Muscle of back (tissue), 11 donors: ENCODE measurements around the gene RADIL. TPM values are rescaled to one million over a fixed set of nuclear protein-coding genes. Genes with fewer than 3 reads are reported as not detected.

Experiments used
- DNase-seq, 3 donors: peaks; one replicate each; pipeline versions ENCODE4 v3.0.0 to v3.0.0-alpha.2; 2013
- polyA plus RNA-seq, 10 donors: library from polyadenylated mRNA; unstranded; fragments of 120-200 nt; gene quantifications; one replicate each; pipeline ENCODE4 v1.2.1, GENCODE V29; 2013; ENCODE audit not compliant: insufficient read length in 10 of 10

The RADIL gene
- polyA plus RNA-seq, 10 donors, result 2.9 to 6.0 (median 3.7) TPM

DNA sequence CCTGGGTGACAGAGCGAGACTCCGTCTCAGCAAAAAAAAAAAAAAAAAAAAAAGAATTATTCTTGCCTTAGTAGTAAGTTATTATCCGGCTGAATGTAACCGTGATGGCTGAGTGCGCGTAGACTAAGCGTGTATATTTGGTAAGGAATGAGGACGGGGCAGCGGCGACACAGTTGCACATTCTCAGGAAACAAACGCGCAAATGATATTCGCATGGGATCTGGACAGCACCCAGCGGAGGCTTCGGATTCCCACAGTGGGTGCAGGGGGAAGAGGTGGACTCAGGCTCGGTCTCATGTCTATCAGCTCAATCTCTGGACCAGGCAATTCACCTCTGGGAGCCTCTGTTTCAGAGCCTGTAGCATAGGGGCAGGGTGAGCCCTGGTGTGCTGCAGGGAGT, 50.8 kb downstream of the RADIL start:
- no peak for DNase-seq

DNA sequence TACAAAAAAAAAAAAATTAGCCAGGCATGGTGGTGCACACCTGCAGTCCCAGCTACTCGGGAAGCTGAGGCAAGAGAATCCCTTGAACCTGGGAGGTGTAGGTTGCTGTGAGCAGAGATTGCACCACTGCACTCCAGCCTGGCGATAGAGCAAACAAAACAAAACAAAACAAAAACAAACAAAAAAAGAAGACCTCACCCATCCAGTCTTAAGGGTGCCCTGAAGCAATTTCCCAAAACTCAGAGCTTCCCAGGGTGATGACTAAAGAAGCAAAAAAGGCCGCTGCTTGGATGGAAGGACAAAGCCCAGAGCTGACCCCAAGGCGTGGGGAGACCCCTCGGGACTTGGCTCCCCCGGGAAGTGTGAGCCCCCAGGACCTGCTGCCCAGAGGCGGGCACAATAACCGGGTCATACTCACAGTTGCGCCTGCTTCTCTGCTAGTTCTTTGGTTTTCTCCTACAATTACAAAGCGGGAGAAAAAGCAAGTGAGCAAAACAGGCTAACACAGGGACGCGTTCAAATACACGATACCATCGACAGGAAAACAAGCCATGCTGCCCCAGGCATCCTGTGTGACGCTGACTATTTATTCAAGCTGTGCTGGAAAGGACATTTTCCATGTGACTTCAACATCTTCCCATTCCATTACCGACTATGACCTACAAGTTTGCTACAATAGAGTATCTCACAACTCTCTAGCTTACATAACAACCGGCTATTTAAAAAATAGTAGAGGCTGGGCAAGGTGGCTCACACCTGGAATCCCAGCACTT, 51.6 kb downstream of the RADIL start:
- no peak for DNase-seq

DNA sequence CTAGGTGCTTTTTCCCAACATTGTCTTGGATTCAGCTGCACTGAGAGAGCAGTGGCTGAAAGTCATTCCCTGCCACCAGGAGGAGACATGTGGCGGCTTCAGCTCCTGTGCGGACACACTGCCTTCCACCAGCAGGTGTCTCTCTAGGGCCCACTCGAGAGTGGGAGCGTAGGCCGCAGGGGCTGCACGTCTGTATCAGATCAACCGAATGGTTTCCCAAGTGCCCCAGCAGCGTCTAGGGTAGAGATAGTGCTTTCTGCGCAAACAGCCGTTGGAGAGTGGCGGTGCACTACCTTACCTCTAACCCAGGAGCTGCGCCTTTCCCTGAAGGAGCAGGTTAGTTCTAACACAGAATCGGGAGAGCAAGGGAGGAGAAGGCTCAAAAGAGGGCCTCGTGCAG, 53.3 kb downstream of the RADIL start:
- DNase-seq, result peak; percentile 48 to 80 (median 58)

DNA sequence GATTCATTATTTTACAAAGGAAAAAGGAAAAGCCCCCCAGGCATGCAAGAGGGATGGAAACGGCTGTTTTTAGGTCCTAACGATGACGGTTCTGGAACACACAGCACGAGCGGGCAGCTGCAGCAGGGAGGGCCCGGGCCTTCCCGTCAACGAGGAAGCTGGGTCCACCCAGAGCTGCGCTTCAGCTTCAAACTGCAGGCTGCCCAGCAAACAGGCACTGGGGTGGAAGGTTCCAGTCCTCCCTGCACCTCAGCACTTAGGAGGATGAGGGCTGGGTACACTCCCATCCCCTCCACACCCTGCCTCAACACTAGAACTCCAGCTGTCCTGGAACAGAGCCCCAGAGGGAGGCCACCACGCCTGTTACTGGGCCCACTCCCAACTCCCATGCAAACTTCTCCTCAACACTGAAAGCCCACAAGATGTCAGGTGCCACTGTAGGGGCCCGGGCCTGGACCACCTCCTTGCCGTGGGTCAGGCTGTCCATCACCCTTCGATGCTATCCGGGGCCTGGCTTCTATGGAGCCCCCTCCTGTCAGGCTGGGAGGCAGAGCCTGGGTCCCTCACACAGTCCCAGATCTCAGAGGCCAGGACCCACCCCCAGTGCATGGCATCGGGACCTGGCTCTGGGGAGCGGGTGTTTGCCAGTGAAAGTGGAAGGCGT, 54.7 kb downstream of the RADIL start:
- DNase-seq, result no peak

DNA sequence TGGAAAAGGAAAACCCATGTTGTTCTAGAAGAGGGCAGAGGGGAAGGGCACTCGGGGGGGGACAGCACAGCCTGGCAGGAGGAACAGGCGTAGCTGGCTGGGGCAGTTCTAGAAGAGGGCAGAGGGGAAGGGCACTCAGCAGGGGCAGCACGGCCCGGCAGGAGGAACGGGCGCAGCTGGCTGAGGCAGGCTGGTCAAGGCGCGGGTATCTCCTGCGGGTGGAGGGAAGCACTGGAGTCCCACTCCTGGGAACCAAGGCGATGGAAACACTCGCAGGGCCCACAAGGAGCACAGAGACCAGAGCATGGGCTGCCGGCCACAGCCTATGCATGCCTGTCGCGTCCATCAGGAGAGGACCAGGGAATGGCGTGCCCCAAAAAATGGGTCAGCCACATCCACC, 58.4 kb downstream of the RADIL start:
- no peak for DNase-seq

DNA sequence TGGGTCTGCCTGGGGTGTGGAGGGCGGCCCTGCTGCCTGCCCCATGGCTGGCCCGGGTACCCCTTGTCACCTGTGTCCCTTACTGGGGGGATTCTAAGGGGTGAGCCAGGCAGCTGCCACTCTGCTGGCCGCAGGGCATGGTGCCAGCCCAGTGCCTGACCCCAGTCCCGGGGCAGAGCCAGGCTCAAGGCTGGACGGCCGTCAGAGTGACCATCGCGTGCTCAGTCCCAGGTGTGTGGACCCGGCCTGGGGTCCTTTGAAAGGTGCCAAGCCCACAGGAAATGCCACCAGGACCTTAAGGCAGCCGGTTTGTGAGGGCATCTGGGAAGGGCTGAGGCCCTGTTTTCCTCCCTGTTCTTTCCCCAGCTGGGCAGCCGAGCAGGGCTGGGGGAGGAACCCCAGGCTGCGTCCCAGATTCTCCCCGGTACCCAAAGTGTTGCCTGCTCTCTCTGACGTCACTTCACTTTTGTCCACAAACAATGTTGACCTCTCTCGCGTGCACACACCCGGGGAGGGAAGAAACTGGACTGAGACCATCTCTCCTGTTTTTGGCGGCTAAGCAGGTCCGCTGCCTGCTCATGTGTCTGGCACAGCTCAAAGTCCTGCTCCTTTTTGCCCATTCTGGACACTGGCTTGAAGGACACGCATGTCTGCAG, 59.3 kb downstream of the RADIL start:
- DNase-seq, result no peak

DNA sequence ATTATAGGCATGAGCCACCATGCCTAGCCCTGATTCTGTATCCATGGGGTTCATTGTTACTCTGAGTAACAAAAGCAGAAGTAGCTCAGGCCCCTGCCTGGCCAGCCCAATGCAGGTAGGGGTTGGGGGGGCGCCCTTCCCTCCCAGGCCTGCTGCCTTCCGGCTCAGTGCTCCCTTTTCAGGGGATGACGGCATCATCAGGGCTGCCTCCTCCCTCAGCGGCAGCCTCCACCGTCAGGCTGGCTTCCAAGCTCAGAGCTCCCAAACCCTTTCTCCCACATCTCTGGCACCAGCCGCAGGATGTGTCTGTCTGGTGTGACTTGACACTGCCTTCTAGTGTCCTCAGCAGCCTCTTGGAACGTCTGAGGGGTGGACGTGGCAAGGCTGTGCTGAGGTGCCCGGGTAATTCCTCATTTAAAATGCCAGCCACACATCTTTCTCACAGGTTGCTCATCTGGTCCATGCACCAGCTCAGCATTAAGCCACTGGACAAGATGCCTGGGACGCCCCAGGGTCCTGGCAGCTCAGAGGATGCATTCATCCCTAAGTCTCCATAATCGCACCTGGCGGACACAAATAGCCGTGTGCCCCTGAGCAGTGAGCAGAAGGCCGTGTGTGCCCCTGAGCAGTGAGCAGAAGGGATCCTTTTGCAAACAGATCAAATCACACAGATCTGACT, 59.9 kb downstream of the RADIL start:
- DNase-seq, result no peak

DNA sequence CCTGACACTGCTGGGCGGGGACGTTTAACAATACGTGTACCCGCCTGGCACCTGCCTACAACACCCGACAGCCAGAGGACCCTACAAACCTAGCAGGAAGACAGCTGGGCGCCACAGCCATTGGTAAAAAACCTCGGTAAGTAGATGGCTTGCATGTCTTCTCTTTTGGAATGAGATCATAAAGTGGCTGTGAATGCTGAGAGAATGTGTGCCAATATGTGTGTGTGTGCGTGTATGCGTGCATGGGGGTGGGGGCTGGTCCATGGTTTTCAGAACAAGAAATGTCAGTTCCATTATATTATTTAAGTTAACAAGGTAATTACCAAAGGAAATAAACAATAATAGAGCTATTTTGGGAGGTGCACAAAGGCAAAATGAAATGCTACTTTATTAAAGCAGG, 60.8 kb downstream of the RADIL start:
- DNase-seq, result no peak

DNA sequence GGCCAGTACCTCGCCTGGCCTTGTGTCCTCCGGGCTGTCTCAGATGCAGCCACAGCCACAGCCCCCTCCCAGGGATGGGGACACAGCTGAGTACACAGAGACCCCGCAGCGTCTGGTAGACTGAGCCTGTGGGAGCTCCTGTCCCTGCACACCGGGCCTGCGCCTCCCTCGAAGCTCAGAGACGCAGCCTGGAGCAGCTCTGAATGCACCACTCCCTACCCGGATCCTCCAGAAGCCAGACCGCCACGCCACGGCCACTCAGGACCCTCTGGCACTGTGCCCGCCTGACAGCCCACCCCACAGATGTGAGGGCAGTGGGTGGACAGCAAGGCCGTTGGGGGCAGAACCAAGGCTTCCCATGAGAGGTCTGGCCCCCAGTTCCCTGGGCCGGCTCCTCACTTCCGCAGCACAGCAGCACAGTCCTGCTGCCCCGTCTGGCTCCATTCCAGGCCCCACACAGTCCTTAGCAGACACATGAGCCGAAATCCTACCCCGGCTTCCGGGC, 62.5 kb downstream of the RADIL start:
- DNase-seq, result no peak

DNA sequence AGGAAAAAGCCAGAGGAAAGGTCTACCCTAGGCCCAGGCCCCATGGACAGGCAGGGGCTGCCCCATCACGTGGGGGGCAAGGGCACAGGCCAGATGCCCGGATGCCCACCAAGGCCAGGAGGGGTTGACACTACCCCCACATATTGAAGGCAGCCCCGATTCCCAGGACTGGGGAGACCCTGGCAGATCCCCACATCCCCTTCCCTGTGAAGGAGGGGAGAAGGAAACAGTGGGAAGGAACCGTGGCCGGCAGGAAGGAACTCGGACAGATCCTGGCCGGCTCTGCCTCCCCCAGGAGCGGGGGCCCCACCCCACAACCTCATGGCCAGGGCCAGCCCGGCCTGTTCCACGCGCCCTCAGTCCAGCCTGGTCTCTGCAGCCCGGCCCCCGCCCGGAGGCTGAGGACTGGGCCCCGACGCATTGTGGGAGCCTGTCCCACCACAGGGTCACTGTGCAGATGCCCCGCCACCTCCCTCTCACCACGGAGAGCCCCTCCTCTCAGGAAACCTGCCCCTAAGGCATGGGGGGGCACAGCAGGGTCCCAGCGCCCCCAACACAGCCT, 63.0 kb downstream of the RADIL start:
- DNase-seq, result peak in 1 of 3 donors; percentile 81

DNA sequence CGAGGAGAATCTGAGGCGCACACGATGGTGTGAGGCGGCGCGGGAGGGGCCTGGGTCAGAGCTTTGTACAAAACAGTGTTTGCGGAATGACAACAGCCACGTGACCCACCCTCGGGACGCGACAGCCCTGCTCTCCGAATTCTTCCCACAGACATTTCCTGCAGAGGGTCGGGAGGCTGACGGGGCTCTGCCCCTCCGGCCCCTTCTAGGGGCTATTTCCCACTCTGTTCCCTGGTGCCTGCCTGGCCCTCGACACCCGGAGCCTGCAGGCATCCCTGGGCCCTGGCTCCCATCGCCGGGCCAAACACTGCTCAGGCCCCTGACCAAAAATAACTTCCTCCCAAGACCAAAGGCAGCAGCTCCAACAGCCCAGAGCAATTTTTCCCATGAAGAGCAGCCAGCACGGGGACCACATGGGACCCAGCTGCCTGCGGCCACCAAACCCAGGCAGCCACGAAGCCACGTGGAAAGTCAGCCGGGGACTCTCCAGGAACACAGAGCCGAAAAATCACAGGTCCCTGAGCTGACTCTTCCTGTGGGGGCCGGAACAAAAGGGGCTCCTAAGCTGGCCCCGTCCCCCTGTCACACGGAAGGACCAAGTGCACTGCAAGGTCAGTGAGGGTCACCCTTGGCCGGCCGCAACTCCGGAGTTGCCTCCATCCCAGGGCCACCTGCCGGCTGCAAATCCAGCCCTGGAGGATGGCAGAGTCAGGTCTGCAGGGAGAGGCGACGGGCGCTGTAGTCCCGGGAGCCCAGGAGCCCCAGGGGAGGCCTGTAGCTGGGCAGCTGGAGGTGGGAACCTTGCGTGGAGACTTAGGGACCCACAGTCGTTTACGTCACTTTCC, 63.7 kb downstream of the RADIL start:
- peak in 2 of 3 donors; percentile 51 to 85 for DNase-seq

DNA sequence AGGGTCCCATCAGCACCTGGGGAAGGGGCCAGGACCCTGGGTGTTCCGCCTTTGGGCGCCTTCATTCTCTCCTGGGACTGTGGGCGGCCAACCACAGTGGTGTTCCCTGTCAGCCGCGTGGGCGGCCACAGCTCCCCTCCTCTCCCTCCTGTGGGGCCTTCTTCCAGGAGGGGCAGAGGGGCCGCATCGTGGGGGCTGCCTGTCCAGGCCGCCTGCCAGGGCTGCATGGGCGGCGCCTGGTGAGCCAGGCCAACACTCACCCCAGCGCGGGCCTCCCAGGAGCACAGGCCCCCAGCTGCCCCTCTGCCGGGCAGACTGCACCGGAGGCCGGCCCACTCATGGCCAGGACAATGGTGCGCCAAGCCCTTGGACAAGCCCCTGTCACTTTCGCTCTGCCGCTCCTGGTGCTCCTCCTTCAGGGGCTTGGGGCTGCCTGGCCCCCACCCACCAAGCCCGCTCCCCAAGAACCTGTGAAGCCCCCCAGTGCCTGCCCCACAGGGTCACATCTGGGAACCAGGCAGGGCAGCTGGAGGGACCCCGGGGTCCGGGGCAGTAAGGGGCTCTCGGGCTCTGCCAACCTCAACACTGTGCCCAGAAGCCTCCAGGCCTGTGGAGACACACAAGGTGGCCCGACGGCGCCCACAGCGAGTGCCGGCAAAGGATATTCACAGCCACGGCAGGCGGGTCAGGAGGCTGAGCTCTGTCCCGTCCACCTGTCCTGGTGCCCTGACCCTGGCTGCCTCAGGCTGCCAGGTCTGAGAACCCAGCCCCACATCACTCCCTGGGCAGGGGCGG, 65.3 kb downstream of the RADIL start:
- no peak for DNase-seq

DNA sequence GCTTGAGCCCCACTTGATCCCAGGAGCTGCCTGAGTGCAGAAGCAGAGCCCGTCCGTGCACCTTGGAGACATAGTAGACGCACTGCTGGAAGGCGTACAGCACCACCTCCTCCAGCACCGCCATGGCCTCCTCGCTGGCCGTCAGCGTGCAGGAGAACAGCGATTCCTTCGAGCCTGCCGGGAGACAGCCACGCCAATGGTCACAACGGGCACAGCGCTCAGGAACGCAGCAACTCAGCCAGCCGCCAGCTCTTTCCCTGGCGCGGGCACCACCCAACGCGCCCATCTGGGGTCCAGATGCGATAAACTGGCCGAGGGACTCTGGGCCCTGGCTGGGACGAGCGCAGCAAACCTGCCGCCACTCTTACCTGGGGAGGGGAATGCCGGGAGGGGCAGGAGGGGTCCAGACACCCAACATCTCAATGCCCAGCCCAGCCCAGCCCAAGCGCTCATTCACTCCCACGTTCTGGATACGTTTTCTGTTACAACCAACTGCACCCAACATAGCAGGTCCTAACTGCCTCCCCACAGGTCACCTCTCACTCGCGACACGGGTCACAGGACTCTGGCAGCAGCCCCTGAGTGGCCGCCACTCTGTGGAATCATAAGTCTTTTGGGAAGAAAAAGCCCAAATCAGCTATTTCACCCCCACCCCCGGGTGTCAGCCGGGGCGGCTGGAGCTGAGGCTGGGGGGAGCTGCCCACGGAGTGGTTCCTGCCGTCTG, 66.2 kb downstream of the RADIL start:
- DNase-seq, result no peak

DNA sequence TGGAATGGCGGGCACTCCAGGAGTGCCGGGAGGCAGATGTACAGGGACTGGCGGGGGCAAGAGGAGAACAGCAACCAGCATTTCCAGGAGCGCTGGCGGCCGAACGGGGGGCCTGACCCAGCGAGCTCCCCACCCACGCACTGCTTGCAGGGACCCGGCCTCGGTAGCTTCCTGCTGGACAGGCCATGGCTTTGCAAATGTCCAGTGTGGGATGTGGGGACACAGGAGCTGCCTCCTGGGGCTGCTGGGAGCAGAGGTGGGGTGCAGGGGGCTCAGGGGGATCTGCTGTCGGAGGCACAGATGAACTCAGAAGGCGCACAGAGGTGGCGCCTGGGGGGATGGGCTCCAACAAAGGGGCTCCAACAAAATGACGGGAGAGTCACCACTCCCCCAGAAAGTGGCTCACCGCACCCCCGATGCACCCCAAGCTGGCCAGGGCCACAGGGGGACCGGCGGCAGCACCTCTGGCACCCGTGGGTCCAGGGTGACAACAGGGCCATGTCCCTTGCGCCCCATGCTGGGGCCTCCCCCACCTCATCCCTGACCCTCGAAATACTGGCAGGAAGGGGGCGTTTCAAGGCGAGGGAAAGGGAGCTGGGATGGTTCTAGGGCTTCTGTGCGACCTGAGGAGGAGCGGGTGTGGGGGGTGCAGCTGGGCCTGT, 67.0 kb downstream of the RADIL start:
- no peak for DNase-seq

DNA sequence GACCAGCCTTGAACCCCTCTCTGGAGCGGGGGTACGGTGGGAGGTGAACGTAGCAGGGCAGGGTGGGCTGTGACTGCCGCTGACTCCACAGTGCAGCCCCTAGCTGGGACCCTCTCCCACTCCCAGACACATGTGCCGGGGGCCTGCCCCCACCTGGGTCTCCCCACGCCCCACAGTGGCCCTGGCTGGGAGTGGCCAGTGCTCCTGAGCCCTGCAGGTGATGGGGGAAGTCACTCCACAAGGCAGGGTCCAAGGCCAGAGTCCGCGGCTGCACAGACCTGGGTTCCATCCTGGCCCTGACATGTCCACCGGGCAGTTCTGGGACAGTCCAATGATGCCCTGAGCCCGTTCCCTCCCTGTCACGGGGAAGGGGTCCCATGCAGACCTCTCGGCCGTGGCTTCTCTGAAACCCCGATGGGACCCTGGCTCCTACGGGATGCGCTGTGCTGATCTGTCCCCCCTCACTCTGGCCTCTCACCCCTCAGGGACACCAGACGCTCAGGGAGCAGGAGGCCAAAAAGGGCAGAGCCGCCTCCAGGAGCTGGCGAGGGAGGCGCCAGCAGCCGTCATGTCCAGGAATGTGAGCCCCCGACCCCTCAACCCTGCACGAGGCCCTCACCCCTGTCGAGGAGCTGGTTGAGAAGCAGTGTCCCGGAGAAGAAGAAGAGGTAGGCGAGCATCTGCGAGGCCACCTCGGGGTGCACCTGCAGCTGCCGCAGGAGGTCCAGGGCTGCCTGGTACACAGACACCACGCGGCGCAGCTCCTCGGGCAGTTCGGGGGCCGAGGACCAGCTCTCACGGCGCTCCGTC, 67.7 kb downstream of the RADIL start:
- no peak for DNase-seq

DNA sequence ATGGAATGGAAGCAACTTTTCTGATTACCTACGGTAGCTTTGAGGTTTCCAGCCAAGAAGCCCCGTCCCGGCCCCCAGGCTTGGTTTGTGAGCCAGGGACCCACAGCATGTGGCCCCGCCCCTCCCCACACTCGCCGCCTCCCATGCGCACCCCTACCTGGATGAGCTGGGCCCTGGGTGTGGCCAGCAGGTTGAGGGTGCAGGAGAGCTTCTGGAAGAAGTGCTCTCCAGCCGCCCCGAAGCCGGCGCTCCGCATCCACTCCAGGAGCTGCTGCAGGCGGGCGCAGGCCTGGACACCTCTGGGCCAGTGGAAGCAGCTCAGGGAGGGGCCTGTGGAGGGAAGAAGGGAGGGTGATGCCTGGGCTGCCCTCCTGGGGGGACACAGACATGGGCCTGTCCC, 68.4 kb downstream of the RADIL start:
- no peak for DNase-seq

DNA sequence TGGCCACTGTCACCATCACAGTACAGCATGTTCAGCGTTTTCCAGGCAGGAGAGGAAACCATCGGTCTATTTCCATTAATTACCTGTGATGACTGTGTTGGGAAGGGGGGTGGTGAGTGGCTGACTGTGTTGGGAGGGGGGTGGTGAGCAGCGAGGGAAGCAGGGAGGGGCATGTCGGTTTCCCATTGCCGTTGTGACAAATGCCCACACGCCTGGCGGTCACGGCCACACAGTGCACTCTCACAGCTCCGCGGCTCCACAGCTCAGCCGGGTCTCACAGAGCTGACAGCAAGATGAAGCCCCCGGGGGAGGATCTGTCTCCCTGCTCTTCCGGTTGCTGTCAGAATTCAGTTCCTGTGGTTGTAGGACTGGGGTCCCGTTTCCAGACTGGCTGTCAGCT, 69.1 kb downstream of the RADIL start:
- DNase-seq, result no peak

DNA sequence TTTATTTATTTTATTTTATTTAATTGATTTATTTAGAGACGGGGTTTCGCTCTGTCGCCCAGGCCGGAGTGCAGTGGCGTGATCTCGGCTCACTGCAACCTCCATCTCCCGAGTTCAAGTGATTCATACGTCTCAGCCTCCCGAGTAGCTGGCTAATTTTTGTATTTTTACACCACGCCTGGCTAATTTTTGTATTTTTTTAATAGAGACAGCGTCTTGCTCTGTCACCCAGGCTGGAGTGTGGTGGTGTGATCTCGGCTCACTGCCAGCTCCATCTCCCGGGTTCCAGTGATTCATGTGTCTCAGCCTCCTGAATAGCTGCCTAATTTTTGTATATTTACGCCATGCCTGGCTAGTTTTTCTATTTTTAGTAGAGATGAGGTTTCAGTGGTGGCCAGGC, 73.8 kb downstream of the RADIL start:
- no peak for DNase-seq
